H9 (cell line): ENCODE data around the gene NCDN. TPM values are rescaled to one million over a fixed set of nuclear protein-coding genes. Genes with fewer than 3 reads are reported as not detected.

ENCODE experiments used
- DNase-seq: peaks from one replicate; pipeline ENCODE4 v3.0.0-alpha.2; 2017
- H2AFZ ChIP-seq: one replicate; pipeline ENCODE4 v1.6.1; 2013; ENCODE audit warnings: mild to moderate bottlenecking, low read length, control low read depth, moderate library complexity
- H2AK5ac ChIP-seq: 2 replicates; pipeline ENCODE4 v1.6.1; 2013; ENCODE audit warnings: low read length, control low read depth, mixed read lengths; ENCODE audit not compliant: insufficient read length
- H2BK120ac ChIP-seq: one replicate; pipeline ENCODE4 v1.6.1; 2013; ENCODE audit warnings: low read depth, mild to moderate bottlenecking, low read length, control low read depth, inconsistent platforms; ENCODE audit not compliant: poor library complexity, severe bottlenecking
- H2BK12ac ChIP-seq: 2 replicates; pipeline ENCODE4 v1.6.1; 2013; ENCODE audit warnings: low read length, control low read depth, mixed read lengths, low read depth; ENCODE audit not compliant: insufficient read length
- H2BK15ac ChIP-seq: 2 replicates; pipeline ENCODE4 v1.6.1; 2013; ENCODE audit warnings: low read depth, low read length, control low read depth
- H2BK20ac ChIP-seq: one replicate; pipeline ENCODE4 v1.6.1; 2013; ENCODE audit warnings: low read depth, mild to moderate bottlenecking, low read length, control low read depth, inconsistent platforms; ENCODE audit not compliant: poor library complexity, severe bottlenecking
- H2BK5ac ChIP-seq: 2 replicates; pipeline ENCODE4 v1.6.1; 2013; ENCODE audit warnings: low read length, control low read depth, mixed read lengths; ENCODE audit not compliant: insufficient read length
- H3K14ac ChIP-seq: 2 replicates; pipeline ENCODE4 v1.6.1; 2013; ENCODE audit warnings: low read length, control low read depth; ENCODE audit not compliant: insufficient read depth
- H3K18ac ChIP-seq: 2 replicates; pipeline ENCODE4 v1.6.1; 2013; ENCODE audit warnings: low read depth, mild to moderate bottlenecking, mixed read lengths, low read length, control low read depth; ENCODE audit not compliant: insufficient read length
- H3K23ac ChIP-seq: 2 replicates; pipeline ENCODE4 v1.6.1; 2013; ENCODE audit warnings: low read length, control low read depth, mixed read lengths, low read depth; ENCODE audit not compliant: insufficient read length
- H3K23me2 ChIP-seq: 2 replicates; pipeline ENCODE4 v1.6.1; 2013; ENCODE audit warnings: low read depth, mild to moderate bottlenecking, mixed read lengths, low read length, control low read depth; ENCODE audit not compliant: insufficient read length, poor library complexity, severe bottlenecking
- H3K27ac ChIP-seq: 2 replicates; pipeline ENCODE4 v1.5.1; 2013; ENCODE audit warnings: low read length, control low read depth, mixed read lengths, low read depth; ENCODE audit not compliant: insufficient read length
- H3K27me3 ChIP-seq: 2 replicates; pipeline ENCODE4 v1.6.1; 2013; ENCODE audit warnings: low read length, control low read depth, inconsistent platforms; ENCODE audit not compliant: insufficient read depth
- H3K4ac ChIP-seq: 2 replicates; pipeline ENCODE4 v1.6.1; 2013; ENCODE audit warnings: low read depth, mild to moderate bottlenecking, control low read depth, inconsistent platforms, low read length, moderate library complexity
- H3K4me1 ChIP-seq: 2 replicates; pipeline ENCODE4 v1.6.1; 2013; ENCODE audit warnings: low read length, control low read depth, inconsistent platforms; ENCODE audit not compliant: insufficient read depth
- H3K4me2 ChIP-seq: 2 replicates; pipeline ENCODE4 v1.6.1; 2013; ENCODE audit warnings: low read length, control low read depth, mixed read lengths; ENCODE audit not compliant: insufficient read length, insufficient read depth
- H3K56ac ChIP-seq: 2 replicates; pipeline ENCODE4 v1.6.1; 2013; ENCODE audit warnings: low read depth, mild to moderate bottlenecking, mixed read lengths, low read length, control low read depth; ENCODE audit not compliant: insufficient read length
- H3K79me1 ChIP-seq: 2 replicates; pipeline ENCODE4 v1.6.1; 2013; ENCODE audit warnings: low read depth, mild to moderate bottlenecking, moderate library complexity, low read length, control low read depth, inconsistent platforms; ENCODE audit not compliant: insufficient read depth, poor library complexity, severe bottlenecking
- H3K79me2 ChIP-seq: 2 replicates; pipeline ENCODE4 v1.6.1; 2013; ENCODE audit warnings: low read length, control low read depth, inconsistent platforms; ENCODE audit not compliant: insufficient read depth
- H3K9ac ChIP-seq: 2 replicates; pipeline ENCODE4 v1.6.1; 2013; ENCODE audit warnings: low read length, control low read depth, mixed read lengths; ENCODE audit not compliant: insufficient read length; ENCODE audit errors: extremely low read depth
- H3K9me3 ChIP-seq: one replicate; pipeline ENCODE4 v1.6.1; 2013; ENCODE audit warnings: low read depth, low read length, inconsistent platforms; ENCODE audit not compliant: control insufficient read depth
- H3T11ph ChIP-seq: one replicate; pipeline ENCODE4 v1.6.1; 2013; ENCODE audit warnings: mild to moderate bottlenecking, low read length, control low read depth, inconsistent platforms
- H4K20me1 ChIP-seq: one replicate; pipeline ENCODE4 v1.6.1; 2013; ENCODE audit not compliant: control insufficient read depth, insufficient read length, insufficient read depth
- H4K5ac ChIP-seq: 2 replicates; pipeline ENCODE4 v1.6.1; 2013; ENCODE audit warnings: low read depth, mild to moderate bottlenecking, mixed read lengths, low read length, control low read depth; ENCODE audit not compliant: insufficient read length
- H4K8ac ChIP-seq: replicated peaks from 2 replicates; pipeline ENCODE4 v1.6.1; 2013; ENCODE audit warnings: low read length, control low read depth, mixed read lengths, low read depth; ENCODE audit not compliant: insufficient read length
- H4K91ac ChIP-seq: 2 replicates; pipeline ENCODE4 v1.6.1; 2013; ENCODE audit warnings: low read depth, mild to moderate bottlenecking, moderate library complexity, mixed read lengths, low read length, control low read depth; ENCODE audit not compliant: insufficient read length
- H3K27ac Mint-ChIP-seq, 3 experiments: 2 replicates in 2 of 3; 3 replicates in 1 of 3; pipeline ENCODE4 v1.8.0; 2020 to 2021; ENCODE audit warnings: mixed read lengths in 3 of 3, mild to moderate bottlenecking in 1 of 3, moderate library complexity in 1 of 3
- H3K27me3 Mint-ChIP-seq: 2 replicates; pipeline ENCODE4 v1.8.0; 2021; ENCODE audit warnings: low read depth, mild to moderate bottlenecking, moderate library complexity, mixed read lengths
- H3K36me3 Mint-ChIP-seq, 3 experiments: 2 replicates in 2 of 3; 3 replicates in 1 of 3; pipeline ENCODE4 v1.8.0; 2020 to 2021; ENCODE audit warnings: low read depth in 3 of 3, mixed read lengths in 3 of 3; ENCODE audit not compliant: insufficient read depth in 1 of 3
- H3K4me1 Mint-ChIP-seq, 2 experiments: 2 replicates each; pipeline ENCODE4 v1.8.0; 2020; ENCODE audit warnings: mixed read lengths in 2 of 2
- H3K4me3 Mint-ChIP-seq, 2 experiments: 2 replicates in 1 of 2; 3 replicates in 1 of 2; pipeline ENCODE4 v1.8.0; 2020 to 2021; ENCODE audit warnings: mild to moderate bottlenecking in 2 of 2, mixed read lengths in 2 of 2, moderate library complexity in 1 of 2
- H3K9me3 Mint-ChIP-seq, 2 experiments: 2 replicates in 1 of 2; 3 replicates in 1 of 2; pipeline ENCODE4 v1.8.0; 2020; ENCODE audit warnings: mild to moderate bottlenecking in 2 of 2, mixed read lengths in 2 of 2, moderate library complexity in 1 of 2
- WGBS: extraction: QIAGEN DNeasy Blood & Tissue Kit; methylation state at CpG from one replicate; pipeline ENCODE4 v1.1.7; 2013; ENCODE audit warnings: missing lambda C conversion rate, low lambda C conversion rate, mixed read lengths; ENCODE audit not compliant: insufficient read length; ENCODE audit errors: extremely low coverage; 5-methylcytosine and 5-hydroxymethylcytosine counted together
- total RNA-seq: library from RNA; stranded (reverse); gene quantifications from 2 replicates; pipeline ENCODE4 v1.2.1, GENCODE V29; 2021
- TF ChIP-seq, protein P1 (sequence below): fragments of 200-600 bp; sonication (generic); conservative IDR thresholded peaks from 3 replicates; pipeline ENCODE4 v1.8.0; 2021; ENCODE audit warnings: antibody characterized with exemption, mild to moderate bottlenecking

NCDN gene
- total RNA-seq, 1 experiment from 2014 or later: 44.2 TPM

DNA sequence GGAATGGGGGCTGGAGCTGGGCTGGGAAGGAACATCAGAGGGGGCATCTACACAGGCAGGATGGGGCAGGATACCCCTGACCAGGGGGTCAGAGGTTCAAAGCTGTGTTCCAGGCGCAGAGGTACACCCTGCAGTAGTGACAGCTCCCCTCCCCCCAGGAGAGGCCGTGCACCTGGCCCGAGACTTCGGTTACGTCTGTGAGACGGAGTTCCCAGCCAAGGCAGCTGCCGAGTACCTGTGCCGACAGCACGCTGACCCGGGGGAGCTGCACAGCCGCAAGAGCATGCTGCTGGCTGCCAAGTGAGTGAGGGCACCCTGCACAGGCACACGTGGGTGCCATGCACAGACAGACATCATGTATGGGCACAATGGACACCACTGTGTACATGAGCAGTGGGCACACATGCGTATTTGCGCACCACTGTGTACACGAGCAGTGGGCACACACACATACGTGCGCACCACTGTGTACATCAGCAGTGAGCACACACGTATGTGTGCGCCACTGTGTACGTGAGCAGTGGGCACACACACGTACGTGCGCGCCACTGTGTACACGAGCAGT, 33.0 kb downstream of the NCDN start:
- H2BK15ac ChIP-seq: no peak overlapping the region
- H3K9ac ChIP-seq: no peak overlapping the region
- no peaks in the 10 kb centered on the region for H3K9me3 ChIP-seq
- no peak overlapping the region for H2BK120ac ChIP-seq
- H3K4me3 Mint-ChIP-seq: no peak overlapping the region; a peak in 1 of 5 replicates
- H3K14ac ChIP-seq: no peak overlapping the region
- H2AK5ac ChIP-seq: no peak overlapping the region
- no peaks in the 10 kb centered on the region for H3K27me3 ChIP-seq
- H3K4me1 Mint-ChIP-seq: peaks cover 5 to 8% of the 10 kb centered on the region in 2 experiments
- no peak overlapping the region for H2BK5ac ChIP-seq
- H3K9me3 Mint-ChIP-seq: no peaks in the 10 kb centered on the region; a peak in 1 of 5 replicates
- no peak overlapping the region for H3K27ac Mint-ChIP-seq
- H3K56ac ChIP-seq: no peak overlapping the region
- H2BK20ac ChIP-seq: no peak overlapping the region
- DNase-seq: no peak
- H3K27ac ChIP-seq: no peak overlapping the region
- no peak overlapping the region for H2BK12ac ChIP-seq
- H3K23ac ChIP-seq: no peak overlapping the region
- TF ChIP-seq, protein P1, sequence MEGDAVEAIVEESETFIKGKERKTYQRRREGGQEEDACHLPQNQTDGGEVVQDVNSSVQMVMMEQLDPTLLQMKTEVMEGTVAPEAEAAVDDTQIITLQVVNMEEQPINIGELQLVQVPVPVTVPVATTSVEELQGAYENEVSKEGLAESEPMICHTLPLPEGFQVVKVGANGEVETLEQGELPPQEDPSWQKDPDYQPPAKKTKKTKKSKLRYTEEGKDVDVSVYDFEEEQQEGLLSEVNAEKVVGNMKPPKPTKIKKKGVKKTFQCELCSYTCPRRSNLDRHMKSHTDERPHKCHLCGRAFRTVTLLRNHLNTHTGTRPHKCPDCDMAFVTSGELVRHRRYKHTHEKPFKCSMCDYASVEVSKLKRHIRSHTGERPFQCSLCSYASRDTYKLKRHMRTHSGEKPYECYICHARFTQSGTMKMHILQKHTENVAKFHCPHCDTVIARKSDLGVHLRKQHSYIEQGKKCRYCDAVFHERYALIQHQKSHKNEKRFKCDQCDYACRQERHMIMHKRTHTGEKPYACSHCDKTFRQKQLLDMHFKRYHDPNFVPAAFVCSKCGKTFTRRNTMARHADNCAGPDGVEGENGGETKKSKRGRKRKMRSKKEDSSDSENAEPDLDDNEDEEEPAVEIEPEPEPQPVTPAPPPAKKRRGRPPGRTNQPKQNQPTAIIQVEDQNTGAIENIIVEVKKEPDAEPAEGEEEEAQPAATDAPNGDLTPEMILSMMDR: no peak
- H3K79me1 ChIP-seq: no peaks in the 10 kb centered on the region
- no peak overlapping the region for H3K4me2 ChIP-seq
- H3T11ph ChIP-seq: no peak overlapping the region
- 0 out of 7 replicates have a peak, but pooled peaks cover 0 to 3% (median 0%) of the 10 kb centered on the region in 3 experiments for H3K36me3 Mint-ChIP-seq
- H4K8ac ChIP-seq: no peak overlapping the region
- H3K4me1 ChIP-seq: no peaks in the 10 kb centered on the region
- no peak overlapping the region for H4K5ac ChIP-seq
- no peaks in the 10 kb centered on the region for H3K23me2 ChIP-seq
- peaks cover 2% of the 10 kb centered on the region; the same call in 1 of the 2 replicates for H3K27me3 Mint-ChIP-seq
- H2AFZ ChIP-seq: no peak overlapping the region
- peaks cover 2% of the 10 kb centered on the region for H4K20me1 ChIP-seq
- no peak overlapping the region for H4K91ac ChIP-seq
- no peak overlapping the region for H3K4ac ChIP-seq
- H3K18ac ChIP-seq: no peak overlapping the region
- no peaks in the 10 kb centered on the region for H3K79me2 ChIP-seq
- no CpG with 5 or more reads among the region's 25 CpGs for whole genome bisulfite sequencing
